Nasal cavity respiratory epithelium epithelial cell of viscerocranial mucosa (primary cell): Measurements from ENCODE around the gene CYB561. TPM values are rescaled to one million over a fixed set of nuclear protein-coding genes. Genes with fewer than 3 reads are reported as not detected.

Experiments used
- total RNA-seq: library from RNA; depleted of rRNA; stranded (reverse); fragments of >200 nt; gene quantifications from 2 replicates; pipeline ENCODE4 v1.2.3, GENCODE V29; 2014

CYB561 gene, protein sequence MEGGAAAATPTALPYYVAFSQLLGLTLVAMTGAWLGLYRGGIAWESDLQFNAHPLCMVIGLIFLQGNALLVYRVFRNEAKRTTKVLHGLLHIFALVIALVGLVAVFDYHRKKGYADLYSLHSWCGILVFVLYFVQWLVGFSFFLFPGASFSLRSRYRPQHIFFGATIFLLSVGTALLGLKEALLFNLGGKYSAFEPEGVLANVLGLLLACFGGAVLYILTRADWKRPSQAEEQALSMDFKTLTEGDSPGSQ
- total RNA-seq, result 26.6 and 34.9 TPM in 2 replicates

GRCh38 chr17:63445954-63446752, at the start of gene CYB561:
Gene CYB561 (minus strand): TSS chr17:63446306. CDS start chr17:63437547, 8,759 bp downstream.

DNA sequence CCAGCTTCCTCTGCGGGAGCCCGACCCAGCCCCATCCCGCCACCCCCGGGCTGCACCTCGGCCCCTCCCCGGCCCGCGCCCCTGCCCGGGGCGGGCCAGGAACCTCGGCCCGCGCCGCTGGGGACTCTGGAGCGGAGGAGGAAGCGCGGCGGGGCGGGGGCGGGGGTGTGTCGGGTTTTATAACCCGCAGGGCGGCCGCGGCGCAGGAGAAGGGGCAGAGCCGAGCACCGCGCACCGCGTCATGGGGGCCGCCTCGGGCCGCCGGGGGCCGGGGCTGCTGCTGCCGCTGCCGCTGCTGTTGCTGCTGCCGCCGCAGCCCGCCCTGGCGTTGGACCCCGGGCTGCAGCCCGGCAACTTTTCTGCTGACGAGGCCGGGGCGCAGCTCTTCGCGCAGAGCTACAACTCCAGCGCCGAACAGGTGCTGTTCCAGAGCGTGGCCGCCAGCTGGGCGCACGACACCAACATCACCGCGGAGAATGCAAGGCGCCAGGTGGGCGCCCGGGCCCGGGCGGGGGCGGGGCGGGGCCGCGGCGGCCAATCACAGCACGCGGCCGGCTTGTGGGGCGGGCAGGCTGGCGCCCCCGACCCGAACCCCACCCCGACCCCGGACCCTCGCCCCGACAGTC, 30.9 kb upstream of the CYB561 start, which contains the start of gene ACE:
ACE (plus strand) TSS at position 208 of the 626 bp plus-strand sequence; CDS start at position 242, 34 bp downstream.

Other genes starting within 250 kb of the CYB561 start
- gene ACE, start 30.8 kb upstream of the CYB561 start, total RNA-seq, result under 0.01 and 0.36 TPM in 2 replicates
- not detected in 2 replicates for gene KCNH6, start 77.1 kb upstream of the CYB561 start, total RNA-seq
- gene DCAF7, start 104.2 kb upstream of the CYB561 start, total RNA-seq, result 11.3 and 34.3 TPM in 2 replicates
- 14.6 and 16.4 TPM in 2 replicates for gene TACO1, start 154.6 kb upstream of the CYB561 start, total RNA-seq
- gene MAP3K3, start 176.1 kb upstream of the CYB561 start, total RNA-seq, result 9.9 and 16.1 TPM in 2 replicates